H1 (cell line): ENCODE results near the gene MECR. TPM values are rescaled to one million over a fixed set of nuclear protein-coding genes. Genes with fewer than 3 reads are reported as not detected.

Experiments used
- CTCF ChIA-PET: fragments of 300-600 bp; sonication (Branson Sonifier 250); formaldehyde crosslinking; loops from one replicate; lab custom pipeline; 2021; ENCODE audit not compliant: partially characterized antibody; lab: Charles Lee
- POLR2A ChIA-PET: fragments of 300-600 bp; sonication (Branson Sonifier 250); formaldehyde crosslinking; loops from one replicate; lab custom pipeline; 2021; ENCODE audit warnings: inconsistent platforms; ENCODE audit not compliant: partially characterized antibody; lab: Charles Lee
- DNase-seq, 2 experiments: peaks; one replicate each; pipeline versions ENCODE4 v3.0.0 to v3.0.0-alpha.2; 2010 to 2022; ENCODE audit warnings: low spot score in 2 of 2, low read depth in 1 of 2, mixed read lengths in 1 of 2
- FAIRE-seq: peaks from 2 replicates; lab custom pipeline; 2011; peaks lifted over from hg19 to GRCh38; lab: Jason Lieb, UNC
- H2AFZ ChIP-seq: 2 replicates; pipeline ENCODE4 v1.8.1; 2012; ENCODE audit warnings: low read length, inconsistent platforms
- H2AK5ac ChIP-seq: 2 replicates; pipeline ENCODE4 v1.6.1; 2013; ENCODE audit warnings: low read depth, low read length
- H2BK120ac ChIP-seq: replicated peaks from 2 replicates; pipeline ENCODE3; 2013; ENCODE audit warnings: low read depth, low read length, inconsistent platforms
- H2BK12ac ChIP-seq: 2 replicates; pipeline ENCODE4 v1.6.1; 2013; ENCODE audit warnings: low read depth, low read length
- H2BK15ac ChIP-seq: 2 replicates; pipeline ENCODE4 v1.6.1; 2013; ENCODE audit warnings: low read length
- H2BK20ac ChIP-seq: 2 replicates; pipeline ENCODE4 v1.6.1; 2013; ENCODE audit warnings: low read length
- H2BK5ac ChIP-seq: 2 replicates; pipeline ENCODE4 v1.6.1; 2013; ENCODE audit warnings: low read depth, low read length
- H3K14ac ChIP-seq: 2 replicates; pipeline ENCODE4 v1.6.1; 2013; ENCODE audit warnings: inconsistent platforms; ENCODE audit not compliant: insufficient read length
- H3K18ac ChIP-seq: 2 replicates; pipeline ENCODE4 v1.6.1; 2013; ENCODE audit warnings: low read length; ENCODE audit errors: extremely low read depth
- H3K23ac ChIP-seq: 2 replicates; pipeline ENCODE4 v1.6.1; 2013; ENCODE audit warnings: inconsistent platforms; ENCODE audit not compliant: insufficient read length
- H3K23me2 ChIP-seq: 2 replicates; pipeline ENCODE4 v1.6.1; 2013; ENCODE audit warnings: low read depth, low read length
- H3K27ac ChIP-seq: 2 replicates; pipeline ENCODE4 v1.6.1; 2011; ENCODE audit warnings: low read depth, low read length, inconsistent platforms
- H3K27me3 ChIP-seq, 4 experiments: replicated peaks in 1 of 4; 1 replicate in 1 of 4; 2 replicates in 3 of 4; pipeline versions ENCODE4 v1.6.1 to v1.8.1; 2011 to 2013; ENCODE audit warnings: low read length in 3 of 4, mild to moderate bottlenecking in 3 of 4, inconsistent platforms in 2 of 4, mixed read lengths in 2 of 4, moderate library complexity in 1 of 4; ENCODE audit not compliant: control insufficient read depth in 3 of 4, insufficient read depth in 3 of 4; ENCODE audit errors: extremely low read depth in 1 of 4
- H3K36me3 ChIP-seq, 4 experiments: 2 replicates each; pipeline versions ENCODE4 v1.6.1 to v1.8.1; 2011 to 2013; ENCODE audit warnings: mild to moderate bottlenecking in 4 of 4, low read length in 3 of 4, moderate library complexity in 2 of 4, control low read depth in 1 of 4, inconsistent platforms in 1 of 4; ENCODE audit not compliant: insufficient read depth in 4 of 4, control insufficient read depth in 2 of 4
- H3K4ac ChIP-seq: replicated peaks from 2 replicates; pipeline ENCODE3; 2013; ENCODE audit warnings: low read length, low read depth, mixed read lengths, inconsistent platforms; ENCODE audit not compliant: insufficient read length
- H3K4me1 ChIP-seq, 4 experiments: replicated peaks in 1 of 4; 1 replicate in 1 of 4; 2 replicates in 3 of 4; pipeline versions ENCODE4 v1.6.1 to v1.8.1; 2011 to 2013; ENCODE audit warnings: low read length in 3 of 4, inconsistent platforms in 2 of 4, mixed read lengths in 1 of 4; ENCODE audit not compliant: insufficient read depth in 4 of 4, control insufficient read depth in 3 of 4
- H3K4me2 ChIP-seq, 2 experiments: 2 replicates each; pipeline versions ENCODE4 v1.6.1 to v1.8.1; 2011 to 2013; ENCODE audit warnings: low read depth in 2 of 2, low read length in 2 of 2, control low read depth in 1 of 2, inconsistent platforms in 1 of 2, mild to moderate bottlenecking in 1 of 2; ENCODE audit not compliant: insufficient read depth in 1 of 2
- H3K4me3 ChIP-seq, 4 experiments: fragments of 200-600, 300-600 bp in 1 of 4; sonication (generic), shearing (Covaris generic), sonication (Bioruptor Twin) in 1 of 4; 2 replicates each; pipeline versions ENCODE4 v1.5.1 to v1.8.1; 2011 to 2016; ENCODE audit warnings: low read length in 4 of 4, low read depth in 3 of 4, control low read depth in 2 of 4, inconsistent platforms in 2 of 4, mild to moderate bottlenecking in 2 of 4, mixed read lengths in 1 of 4, moderate library complexity in 1 of 4; ENCODE audit not compliant: insufficient read depth in 2 of 4; ENCODE audit errors: extremely low read depth in 1 of 4
- H3K56ac ChIP-seq: replicated peaks from 2 replicates; pipeline ENCODE3; 2013; ENCODE audit warnings: low read depth, mild to moderate bottlenecking, mixed read lengths, low read length, inconsistent platforms; ENCODE audit not compliant: insufficient read length
- H3K79me1 ChIP-seq: 2 replicates; pipeline ENCODE4 v1.6.1; 2013; ENCODE audit warnings: low read depth, low read length, control low read depth
- H3K79me2 ChIP-seq, 2 experiments: 2 replicates each; pipeline versions ENCODE4 v1.6.1 to v1.8.1; 2012 to 2013; ENCODE audit warnings: low read length in 2 of 2, mild to moderate bottlenecking in 2 of 2, inconsistent platforms in 1 of 2; ENCODE audit not compliant: insufficient read depth in 2 of 2, control insufficient read depth in 1 of 2
- H3K9ac ChIP-seq, 4 experiments: replicated peaks in 1 of 4; 1 replicate in 1 of 4; 2 replicates in 3 of 4; pipeline versions ENCODE4 v1.6.1 to v1.8.1; 2011 to 2013; ENCODE audit warnings: low read depth in 3 of 4, low read length in 3 of 4, control low read depth in 2 of 4, mild to moderate bottlenecking in 2 of 4, moderate library complexity in 2 of 4, inconsistent platforms in 1 of 4; ENCODE audit errors: extremely low read depth in 1 of 4
- H3K9me3 ChIP-seq, 2 experiments: 2 replicates each; pipeline versions ENCODE4 v1.6.1 to v1.8.1; 2012 to 2013; ENCODE audit warnings: mild to moderate bottlenecking in 2 of 2, moderate library complexity in 2 of 2, control low read depth in 1 of 2, inconsistent platforms in 1 of 2, low read depth in 1 of 2, low read length in 1 of 2, mixed read lengths in 1 of 2; ENCODE audit not compliant: insufficient read depth in 2 of 2
- H4K20me1 ChIP-seq, 2 experiments: replicated peaks in 1 of 2; 2 replicates each; pipeline versions ENCODE3 to v1.8.1; 2011 to 2013; ENCODE audit warnings: inconsistent platforms in 2 of 2, low read length in 2 of 2, mild to moderate bottlenecking in 1 of 2; ENCODE audit not compliant: insufficient read depth in 2 of 2, control insufficient read depth in 1 of 2
- H4K5ac ChIP-seq: 2 replicates; pipeline ENCODE4 v1.6.1; 2013; ENCODE audit warnings: low read length, low read depth, mixed read lengths, inconsistent platforms; ENCODE audit not compliant: insufficient read length
- H4K8ac ChIP-seq: 2 replicates; pipeline ENCODE4 v1.8.0; 2013; ENCODE audit warnings: mild to moderate bottlenecking, moderate library complexity, low read length, inconsistent platforms; ENCODE audit not compliant: insufficient read depth; ENCODE audit errors: extremely low read depth
- H4K91ac ChIP-seq: replicated peaks from 2 replicates; pipeline ENCODE3; 2013; ENCODE audit warnings: low read length, mixed read lengths, inconsistent platforms; ENCODE audit not compliant: insufficient read length
- ATF2 ChIP-seq: IDR thresholded peaks from 2 replicates; pipeline ENCODE4 v1.6.1; 2012; ENCODE audit warnings: low read length, inconsistent platforms
- CBX5 ChIP-seq: fragments of 300-800, 300-1000 bp; sonication (generic); IDR thresholded peaks from 2 replicates; pipeline ENCODE4 v1.7.1; 2016; ENCODE audit warnings: antibody characterized with exemption, low read length, low read depth
- EP300 ChIP-seq, 2 experiments: IDR thresholded peaks; 1 replicate in 1 of 2; 2 replicates in 1 of 2; pipeline ENCODE4 v1.6.1; 2011 to 2012; ENCODE audit warnings: low read depth in 2 of 2, low read length in 2 of 2, mild to moderate bottlenecking in 2 of 2, borderline replicate concordance in 1 of 2, inconsistent platforms in 1 of 2, moderate library complexity in 1 of 2
- KDM5A ChIP-seq: fragments of 200-600 bp; IDR thresholded peaks from 2 replicates; pipeline ENCODE4 v1.7.1; 2012; ENCODE audit warnings: mild to moderate bottlenecking, low read length, inconsistent platforms, mixed read lengths
- SIX5 ChIP-seq: IDR thresholded peaks from 2 replicates; pipeline ENCODE4 v1.6.1; 2011; ENCODE audit warnings: mild to moderate bottlenecking, low read depth, low read length
- WGBS, 2 experiments: shearing (Covaris generic) in 1 of 2; methylation state at CpG; one replicate each; pipeline versions ENCODE4 v1.1.6 to v1.1.7; 2013 to 2015; ENCODE audit warnings: low lambda C conversion rate in 2 of 2, mixed read lengths in 2 of 2, inconsistent platforms in 1 of 2, low coverage in 1 of 2, missing lambda C conversion rate in 1 of 2; ENCODE audit not compliant: insufficient replicate concordance in 2 of 2, insufficient coverage in 1 of 2, insufficient read length in 1 of 2; ENCODE audit errors: extremely low coverage in 1 of 2, missing lambda C conversion rate in 1 of 2; 5-methylcytosine and 5-hydroxymethylcytosine counted together
- polyA plus RNA-seq, 7 experiments: library from polyadenylated mRNA; depleted of rRNA in 3 of 7; stranded (reverse) in 5 of 7; unstranded in 2 of 7; fragments of >200 nt in 5 of 7; fragments of 200-250 nt in 2 of 7; gene quantifications; 1 replicate in 5 of 7; 2 replicates in 1 of 7; 4 replicates in 1 of 7; pipeline versions ENCODE4 v1.2.1 to v1.2.3, GENCODE V29; 2011 to 2013; ENCODE audit warnings: missing spikeins in 2 of 7, mixed read lengths in 2 of 7
- total RNA-seq: library from RNA; stranded (reverse); fragmentation: NEBNext Ultra II Directional; extraction: Animal tissue kit (Norgen Biotek cat#: 25700); gene quantifications from 2 replicates; pipeline ENCODE4 v1.2.1, GENCODE V29; 2021
- TF ChIP-seq, protein P1 (sequence below): IDR thresholded peaks from 2 replicates; pipeline ENCODE4 v1.6.1; 2011; ENCODE audit warnings: low read depth, mild to moderate bottlenecking, low read length; ENCODE audit not compliant: insufficient read depth

Gene MECR
- total and polyA plus RNA-seq, 2 of the 8 experiments (the other 6 are each of a cell fraction or from before 2014, with no cell fraction given) = 24.2 to 24.4 TPM

DNA sequence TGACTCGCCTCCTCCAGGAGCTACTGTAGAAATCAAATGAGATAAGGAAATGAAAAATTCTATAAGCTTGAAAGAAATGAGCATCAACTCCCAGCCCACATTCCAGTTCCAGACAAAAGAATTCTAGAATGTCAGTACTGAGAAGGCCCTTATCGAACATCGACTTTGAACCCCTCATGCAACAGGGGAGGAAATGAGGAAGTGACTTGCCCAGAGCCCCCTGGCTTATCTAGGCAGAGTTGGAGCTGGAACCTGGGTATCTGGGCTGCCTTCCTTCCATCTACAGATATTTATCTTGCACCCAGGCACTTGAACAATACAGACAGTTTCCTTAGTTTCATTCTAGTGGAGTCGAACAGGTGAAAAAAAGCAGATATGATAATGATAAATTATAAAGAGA is 22.3 kb downstream of the MECR start:
- Histone ChIP-seq H4K5ac (no peak overlapping the region), H3K18ac (no peak overlapping the region), H3K4me2 (no peak overlapping the region), H3K9ac (no peak overlapping the region), H3K4me3 (no peak overlapping the region), H3K14ac (no peak overlapping the region), H3K4ac (no peak overlapping the region), H3K36me3 (peaks cover 0 to 29% (median 19%) of the 10 kb centered on the region in 4 experiments; a peak in 6 of 8 replicates), H3K23ac (no peak overlapping the region), H3K23me2 (no peaks in the 10 kb centered on the region), H3K9me3 (no peaks in the 10 kb centered on the region), H4K91ac (no peak overlapping the region), H4K20me1 (peaks cover 0 to 1% of the 10 kb centered on the region in 2 experiments), H3K27me3 (no peaks in the 10 kb centered on the region), H3K79me1 (no peaks in the 10 kb centered on the region), H3K4me1 (no peaks in the 10 kb centered on the region), H2AFZ (no peak overlapping the region), H3K79me2 (no peaks in the 10 kb centered on the region), H2BK5ac (no peak overlapping the region), H2BK120ac (no peak overlapping the region), H3K27ac (no peak overlapping the region), H3K56ac (no peak overlapping the region), H2AK5ac (no peak overlapping the region), H2BK20ac (no peak overlapping the region), H4K8ac (no peak overlapping the region), H2BK15ac (no peak overlapping the region), H2BK12ac (no peak overlapping the region)
- ChIA-PET POLR2A (interaction anchor here (1.3 to 2.2 kb wide), 2 partner anchors 10 to 27 kb away, joined by 3 to 6 read pairs; partner anchors contain the start of gene SRSF4), CTCF (interaction anchor here (1.2 to 2.0 kb wide), 3 partner anchors 11 to 326 kb away, joined by 3 to 7 read pairs (median 3); no protein-coding TSS in a partner anchor)
- TF ChIP-seq KDM5A (no peak), EP300 (IDR thresholded peaks at IDR 0.05; ENCODE audit: borderline replicate concordance in 1 of 2, low read depth in 2 of 2, low read length in 2 of 2) (no peak), SIX5 (no peak), ATF2 (no peak), CBX5 (no peak)
- TF ChIP-seq, protein P1, sequence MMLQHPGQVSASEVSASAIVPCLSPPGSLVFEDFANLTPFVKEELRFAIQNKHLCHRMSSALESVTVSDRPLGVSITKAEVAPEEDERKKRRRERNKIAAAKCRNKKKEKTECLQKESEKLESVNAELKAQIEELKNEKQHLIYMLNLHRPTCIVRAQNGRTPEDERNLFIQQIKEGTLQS = no peak
- FAIRE-seq = no peak
- WGBS, 2 experiments = 91% methylated on average over 4 of the region's 4 CpGs; no CpG with 5 or more reads in 1 of the 2 experiments
- no peak for DNase-seq
